GM20000 (cell line): ENCODE data around the gene VIL1.

Experiments used
- DNase-seq: peaks from one replicate; pipeline ENCODE4 v3.0.0; 2012; ENCODE audit warnings: low spot score
- CTCF ChIP-seq: IDR thresholded peaks from 2 replicates; pipeline ENCODE4 v1.5.1; 2012; ENCODE audit warnings: mild to moderate bottlenecking, control low read depth; ENCODE audit errors: extremely low read depth, missing control alignments

The VIL1 gene

GRCh38 chr2:218407717-218408116 is 11.2 kb upstream of the VIL1 start:
- TF ChIP-seq CTCF, result no peak
- no peak for DNase-seq

GRCh38 chr2:218418321-218418716 is 604 bp upstream of the VIL1 start:
- no peak for DNase-seq
- no peak for TF ChIP-seq CTCF

GRCh38 chr2:218419630-218420216 is 800 bp downstream of the VIL1 start:
- no peak for DNase-seq
- no peak for TF ChIP-seq CTCF

DNA sequence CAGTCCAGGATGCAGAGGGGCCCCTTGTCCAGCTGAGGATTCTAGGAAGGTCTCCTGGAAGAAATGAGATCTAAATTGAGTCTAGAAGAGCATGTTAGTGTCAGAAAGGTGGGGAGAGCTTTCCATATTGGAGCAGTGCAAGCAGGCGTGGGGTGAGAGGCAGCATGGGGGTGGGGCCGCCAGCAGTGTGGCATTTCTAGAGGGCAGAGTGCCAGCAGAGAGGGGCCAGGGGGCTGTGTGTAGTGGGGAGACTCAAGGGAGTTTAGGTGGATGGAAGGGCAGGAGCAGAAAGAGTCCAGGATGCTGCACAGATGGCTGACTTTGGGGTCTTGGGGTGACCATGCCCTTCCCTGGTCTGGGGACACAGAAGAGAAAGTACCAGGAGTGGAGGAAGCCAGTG is 2.1 kb downstream of the VIL1 start:
- no peak for TF ChIP-seq CTCF
- no peak for DNase-seq

GRCh38 chr2:218422403-218423086 is 3.6 kb downstream of the VIL1 start:
- no peak for TF ChIP-seq CTCF
- no peak for DNase-seq

- DNase-seq, result no peak
- TF ChIP-seq CTCF, result no peak
These were observed 4.7 kb downstream of the VIL1 start for GRCh38 chr2:218423584-218423983.

DNA sequence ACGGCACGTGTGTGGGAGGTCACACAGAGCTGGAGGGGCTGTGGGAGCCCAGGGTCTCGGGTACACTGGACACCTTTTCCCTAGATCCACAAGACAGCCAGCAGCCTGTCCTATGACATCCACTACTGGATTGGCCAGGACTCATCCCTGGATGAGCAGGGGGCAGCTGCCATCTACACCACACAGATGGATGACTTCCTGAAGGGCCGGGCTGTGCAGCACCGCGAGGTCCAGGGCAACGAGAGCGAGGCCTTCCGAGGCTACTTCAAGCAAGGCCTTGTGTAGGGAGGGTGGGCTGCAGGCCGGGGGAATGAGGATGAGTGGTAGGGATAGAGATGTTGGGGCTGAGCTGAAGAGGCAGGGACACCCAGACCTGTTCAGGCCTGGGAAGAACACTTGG is 6.6 kb downstream of the VIL1 start:
- no peak for DNase-seq
- TF ChIP-seq CTCF, result no peak
